ENCODE measurements around the gene ARF5.

Gene ARF5

GRCh38 chr7:127580612-127581011 is 7.6 kb upstream of the ARF5 start:
- H3K27me3 Mint-ChIP-seq (ENCODE audit: low read depth) = no peaks in the 10 kb centered on the region
- no peaks in the 10 kb centered on the region for H3K9me3 Mint-ChIP-seq
- peaks cover 20% of the 10 kb centered on the region for H3K4me1 Mint-ChIP-seq (ENCODE audit: low read depth)
- H3K36me3 Mint-ChIP-seq (ENCODE audit: low read depth) = peaks cover 25% of the 10 kb centered on the region
- H3K27ac Mint-ChIP-seq = no peak overlapping the region
- H3K4me3 Mint-ChIP-seq = no peak overlapping the region
- no peak for DNase-seq (ENCODE audit: low spot score)

DNA sequence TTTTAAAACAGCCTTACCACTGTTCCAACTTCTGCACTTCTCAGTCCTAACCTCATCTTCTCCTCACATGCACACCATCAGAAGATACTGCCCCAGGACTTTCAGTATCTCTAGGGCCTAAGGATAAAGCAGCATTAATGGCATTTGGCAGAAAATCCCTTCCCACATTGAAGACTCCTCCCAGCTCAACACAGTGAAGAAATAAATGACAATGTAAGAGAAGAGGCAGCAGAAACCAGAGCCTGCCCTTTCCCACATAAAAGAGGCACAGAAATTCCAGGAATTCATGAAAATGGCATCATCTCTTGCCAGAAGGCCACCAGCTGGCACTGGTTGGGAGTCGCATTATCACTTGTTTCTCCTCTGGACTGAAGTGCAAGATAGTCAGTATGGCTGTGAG is 6.5 kb upstream of the ARF5 start:
- no peaks in the 10 kb centered on the region for H3K9me3 Mint-ChIP-seq
- peaks cover 25% of the 10 kb centered on the region for H3K36me3 Mint-ChIP-seq (ENCODE audit: low read depth)
- H3K4me3 Mint-ChIP-seq = no peak overlapping the region
- H3K27ac Mint-ChIP-seq = no peak overlapping the region
- H3K27me3 Mint-ChIP-seq (ENCODE audit: low read depth) = no peaks in the 10 kb centered on the region
- H3K4me1 Mint-ChIP-seq (ENCODE audit: low read depth) = peaks cover 30% of the 10 kb centered on the region
- DNase-seq (ENCODE audit: low spot score) = no peak

DNA sequence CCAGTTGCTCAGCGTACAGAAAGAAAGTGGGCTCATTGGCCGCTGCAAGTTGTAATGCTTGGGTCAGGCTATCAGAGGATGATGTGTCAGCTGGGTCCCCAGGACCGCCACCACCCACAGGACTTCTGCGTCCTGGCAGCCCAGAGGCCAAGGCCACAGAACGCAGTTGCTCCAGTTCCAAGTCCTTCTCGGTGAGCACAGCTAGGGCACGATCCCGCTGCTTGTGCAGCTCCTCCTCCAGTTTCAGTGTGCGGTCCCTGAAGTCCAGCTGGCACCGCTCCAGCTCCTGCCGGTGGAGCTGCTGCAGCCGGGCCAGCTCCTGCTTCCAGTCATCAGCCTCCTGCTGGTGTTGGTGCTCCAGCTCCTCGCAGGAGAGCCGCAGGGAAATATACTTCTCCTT is 5.8 kb upstream of the ARF5 start:
- no peak overlapping the region for H3K4me3 Mint-ChIP-seq
- peaks cover 27% of the 10 kb centered on the region for H3K36me3 Mint-ChIP-seq (ENCODE audit: low read depth)
- H3K4me1 Mint-ChIP-seq (ENCODE audit: low read depth) = peaks cover 33% of the 10 kb centered on the region
- no peaks in the 10 kb centered on the region for H3K27me3 Mint-ChIP-seq (ENCODE audit: low read depth)
- H3K27ac Mint-ChIP-seq = no peak overlapping the region
- DNase-seq (ENCODE audit: low spot score) = no peak
- no peaks in the 10 kb centered on the region for H3K9me3 Mint-ChIP-seq

DNA sequence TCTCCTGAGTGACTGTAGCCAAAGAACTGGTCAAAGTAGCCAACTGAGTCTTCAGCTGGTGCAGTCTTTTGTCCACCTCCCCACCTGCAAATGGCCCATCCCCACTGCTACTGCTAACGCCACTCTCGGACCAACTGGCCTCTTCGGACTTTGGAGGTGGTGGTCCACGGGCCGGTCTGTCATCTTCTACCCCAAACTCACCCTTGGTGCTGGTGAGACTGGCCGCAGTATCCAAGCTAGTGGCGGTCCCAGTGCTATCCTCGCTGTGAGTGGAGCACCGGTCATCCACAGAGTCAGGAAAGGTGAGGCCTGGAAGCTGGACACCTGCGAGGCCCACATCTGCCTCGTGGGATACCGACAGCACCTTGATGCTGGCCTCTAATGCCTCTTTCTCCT is 3.6 kb upstream of the ARF5 start:
- Mint-ChIP-seq H3K4me3 (peak overlapping the region; percentile 93), H3K4me1 (ENCODE audit: low read depth) (peaks cover 41% of the 10 kb centered on the region), H3K9me3 (no peaks in the 10 kb centered on the region), H3K27me3 (ENCODE audit: low read depth) (no peaks in the 10 kb centered on the region), H3K36me3 (ENCODE audit: low read depth) (peaks cover 27% of the 10 kb centered on the region), H3K27ac (peak overlapping the region; percentile 95)
- no peak for DNase-seq (ENCODE audit: low spot score)

- Mint-ChIP-seq H3K4me3 (peak within 1 kb of the TSS; percentile 93), H3K27ac (peak within 1 kb of the TSS; percentile 95), H3K36me3 (ENCODE audit: low read depth) (peaks cover 27% of the 10 kb centered on the region), H3K4me1 (ENCODE audit: low read depth) (peaks cover 45% of the 10 kb centered on the region), H3K9me3 (no peaks in the 10 kb centered on the region), H3K27me3 (ENCODE audit: low read depth) (no peaks in the 10 kb centered on the region)
- peak; percentile 92 for DNase-seq (ENCODE audit: low spot score)
Measured at GRCh38 chr7:127585044-127585953, 2.9 kb upstream of the ARF5 start, which contains the start of gene GCC1. TSS of gene GCC1 (minus strand) at chr7:127585596. CDS start at chr7:127585182, 414 bp downstream.

- H3K36me3 Mint-ChIP-seq (ENCODE audit: low read depth) = peaks cover 29% of the 10 kb centered on the region
- peak overlapping the region; percentile 93 for H3K4me3 Mint-ChIP-seq
- H3K4me1 Mint-ChIP-seq (ENCODE audit: low read depth) = peaks cover 45% of the 10 kb centered on the region
Measured at GRCh38 chr7:127586346-127586745, 1.9 kb upstream of the ARF5 start.

GRCh38 chr7:127587663-127588018 is 570 bp upstream of the ARF5 start:
- peaks cover 32% of the 10 kb centered on the region for H3K36me3 Mint-ChIP-seq (ENCODE audit: low read depth)
- H3K4me3 Mint-ChIP-seq = peak overlapping the region; percentile 93
- no peak for DNase-seq (ENCODE audit: low spot score)
- no peaks in the 10 kb centered on the region for H3K27me3 Mint-ChIP-seq (ENCODE audit: low read depth)
- no peak overlapping the region for H3K27ac Mint-ChIP-seq
- peaks cover 41% of the 10 kb centered on the region for H3K4me1 Mint-ChIP-seq (ENCODE audit: low read depth)
- no peaks in the 10 kb centered on the region for H3K9me3 Mint-ChIP-seq

More at GRCh38 chr7:127586346-127586745, 1.9 kb upstream of the ARF5 start:
- Mint-ChIP-seq H3K27ac (peak overlapping the region; percentile 33), H3K27me3 (ENCODE audit: low read depth) (no peaks in the 10 kb centered on the region), H3K9me3 (no peaks in the 10 kb centered on the region)
- no peak for DNase-seq (ENCODE audit: low spot score)

GRCh38 chr7:127588697-127589482 is 679 bp downstream of the ARF5 start:
- Mint-ChIP-seq H3K27ac (peak overlapping the region; percentile 98), H3K27me3 (ENCODE audit: low read depth) (no peaks in the 10 kb centered on the region), H3K4me1 (ENCODE audit: low read depth) (peaks cover 36% of the 10 kb centered on the region), H3K4me3 (peak overlapping the region; percentile 96), H3K36me3 (ENCODE audit: low read depth) (peaks cover 27% of the 10 kb centered on the region), H3K9me3 (no peaks in the 10 kb centered on the region)
- no peak for DNase-seq (ENCODE audit: low spot score)

GRCh38 chr7:127589896-127590295 is 1.7 kb downstream of the ARF5 start:
- Mint-ChIP-seq H3K36me3 (ENCODE audit: low read depth) (peaks cover 21% of the 10 kb centered on the region), H3K4me3 (peak overlapping the region; percentile 96), H3K27me3 (ENCODE audit: low read depth) (no peaks in the 10 kb centered on the region), H3K27ac (peak overlapping the region; percentile 98), H3K9me3 (no peaks in the 10 kb centered on the region), H3K4me1 (ENCODE audit: low read depth) (peaks cover 26% of the 10 kb centered on the region)
- DNase-seq (ENCODE audit: low spot score) = no peak

GRCh38 chr7:127591189-127591588 is 3.0 kb downstream of the ARF5 start:
- no peak overlapping the region for H3K27ac Mint-ChIP-seq
- no peak for DNase-seq (ENCODE audit: low spot score)

GRCh38 chr7:127591591-127591990 is 3.4 kb downstream of the ARF5 start:
- Mint-ChIP-seq H3K36me3 (ENCODE audit: low read depth) (peaks cover 21% of the 10 kb centered on the region), H3K4me3 (no peak overlapping the region), H3K9me3 (no peaks in the 10 kb centered on the region), H3K27ac (no peak overlapping the region), H3K27me3 (ENCODE audit: low read depth) (peaks cover 3% of the 10 kb centered on the region), H3K4me1 (ENCODE audit: low read depth) (peaks cover 15% of the 10 kb centered on the region)
- no peak for DNase-seq (ENCODE audit: low spot score)

More at GRCh38 chr7:127591189-127591588, 3.0 kb downstream of the ARF5 start:
- H3K36me3 Mint-ChIP-seq (ENCODE audit: low read depth) = peaks cover 21% of the 10 kb centered on the region
- no peak overlapping the region for H3K4me3 Mint-ChIP-seq
- peaks cover 19% of the 10 kb centered on the region for H3K4me1 Mint-ChIP-seq (ENCODE audit: low read depth)
- no peaks in the 10 kb centered on the region for H3K9me3 Mint-ChIP-seq
- H3K27me3 Mint-ChIP-seq (ENCODE audit: low read depth) = peaks cover 3% of the 10 kb centered on the region

DNA sequence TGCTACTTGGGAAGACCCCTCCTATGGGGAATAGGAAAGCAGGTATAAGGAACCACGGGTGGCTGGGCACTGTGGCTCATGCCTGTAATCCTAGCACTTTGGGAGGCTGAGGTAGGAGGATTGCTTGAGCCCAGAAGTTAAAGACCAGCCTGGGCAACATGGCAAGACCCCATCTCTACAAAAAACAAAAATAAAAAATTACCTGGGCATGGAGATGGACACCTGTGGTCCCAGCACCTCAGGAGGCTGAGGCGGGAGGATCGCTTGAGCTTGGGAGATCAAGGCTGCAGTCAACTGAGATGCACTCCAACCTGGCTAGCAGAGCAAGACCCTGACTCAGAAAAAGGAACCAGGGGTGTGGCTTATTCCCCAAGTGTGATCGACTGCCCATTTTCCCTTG is 4.3 kb downstream of the ARF5 start:
- Mint-ChIP-seq H3K4me1 (ENCODE audit: low read depth) (peaks cover 12% of the 10 kb centered on the region), H3K27me3 (ENCODE audit: low read depth) (peaks cover 3% of the 10 kb centered on the region), H3K4me3 (no peak overlapping the region), H3K9me3 (no peaks in the 10 kb centered on the region), H3K27ac (no peak overlapping the region), H3K36me3 (ENCODE audit: low read depth) (peaks cover 19% of the 10 kb centered on the region)
- no peak for DNase-seq (ENCODE audit: low spot score)

- H3K27ac Mint-ChIP-seq = no peak overlapping the region
- peaks cover 6% of the 10 kb centered on the region for H3K27me3 Mint-ChIP-seq (ENCODE audit: low read depth)
- H3K9me3 Mint-ChIP-seq = no peaks in the 10 kb centered on the region
- peaks cover 7% of the 10 kb centered on the region for H3K4me1 Mint-ChIP-seq (ENCODE audit: low read depth)
- no peak overlapping the region for H3K4me3 Mint-ChIP-seq
- peaks cover 19% of the 10 kb centered on the region for H3K36me3 Mint-ChIP-seq (ENCODE audit: low read depth)
- DNase-seq (ENCODE audit: low spot score) = no peak
Measured at GRCh38 chr7:127594490-127594889, 6.3 kb downstream of the ARF5 start.

DNA sequence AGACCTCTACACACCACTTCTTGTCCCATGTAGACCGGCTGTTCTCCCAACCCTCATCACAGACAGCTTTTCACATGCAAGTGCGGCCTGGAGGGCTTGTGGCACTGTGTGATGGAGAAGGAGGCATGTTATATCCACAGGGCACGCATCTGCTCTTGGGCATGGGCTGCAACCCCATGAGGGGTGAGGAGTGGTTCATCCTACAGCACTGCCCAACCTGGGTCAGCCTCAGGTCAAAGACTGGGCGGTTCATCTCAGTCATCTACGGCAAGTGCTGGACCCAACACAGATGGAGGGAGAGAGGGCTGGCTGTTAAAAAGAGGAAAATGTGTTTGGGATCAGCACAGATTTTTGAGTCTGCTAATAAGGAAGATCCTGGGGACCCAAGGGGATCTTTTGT is 7.5 kb downstream of the ARF5 start:
- no peak for DNase-seq (ENCODE audit: low spot score)
- H3K27me3 Mint-ChIP-seq (ENCODE audit: low read depth) = peaks cover 8% of the 10 kb centered on the region
- H3K4me3 Mint-ChIP-seq = no peak overlapping the region
- H3K9me3 Mint-ChIP-seq = no peaks in the 10 kb centered on the region
- peaks cover 12% of the 10 kb centered on the region for H3K36me3 Mint-ChIP-seq (ENCODE audit: low read depth)
- no peak overlapping the region for H3K27ac Mint-ChIP-seq
- H3K4me1 Mint-ChIP-seq (ENCODE audit: low read depth) = peaks cover 1% of the 10 kb centered on the region
